A673 (cell line): ENCODE measurements around the gene EREG.

Experiments
- CTCF ChIP-seq: fragments of 300-800, 200-600 bp; sonication (generic); conservative IDR thresholded peaks from 2 replicates; pipeline ENCODE4 v1.5.1; 2017; ENCODE audit warnings: low read depth, mild to moderate bottlenecking, antibody characterized with exemption, low read length, moderate library complexity, mixed read lengths
- EZH2 ChIP-seq: fragments of 200-600 bp; sonication (generic); IDR thresholded peaks from 2 replicates; pipeline ENCODE4 v1.6.1; 2017; ENCODE audit warnings: borderline replicate concordance, low read depth, mild to moderate bottlenecking, mixed read lengths, antibody characterized with exemption, low read length; ENCODE audit not compliant: poor library complexity, severe bottlenecking

GRCh38 chr4:74328501-74328900 lies 36.4 kb upstream of the EREG start:
- TF ChIP-seq CTCF (no peak), EZH2 (no peak)
